ENCODE measurements around the gene RNF169.
"Not testable (repeated sequence)": the region's sequence is repeated elsewhere in the genome, so short reads cannot be mapped to it uniquely, and the experiment has no call there.

Gene RNF169

GRCh38 chr11:74754507-74755252 is 6.0 kb downstream of the RNF169 start:
- TF ChIP-seq CTCF (IDR thresholded peaks at IDR 0.05; ENCODE audit: extremely low read depth, missing control alignments): no peak
- DNase-seq (ENCODE audit: low spot score): no peak

GRCh38 chr11:74755395-74755995 is 6.8 kb downstream of the RNF169 start:
- DNase-seq (ENCODE audit: low spot score): no peak
- no peak for TF ChIP-seq CTCF (IDR thresholded peaks at IDR 0.05; ENCODE audit: extremely low read depth, missing control alignments)

- TF ChIP-seq CTCF (IDR thresholded peaks at IDR 0.05; ENCODE audit: extremely low read depth, missing control alignments): no peak
- no peak for DNase-seq (ENCODE audit: low spot score)
Measured at GRCh38 chr11:74756571-74756970, 7.9 kb downstream of the RNF169 start.

GRCh38 chr11:74766905-74767304 is 18.3 kb downstream of the RNF169 start:
- DNase-seq (ENCODE audit: low spot score): no peak
- TF ChIP-seq CTCF (IDR thresholded peaks at IDR 0.05; ENCODE audit: extremely low read depth, missing control alignments): no peak

- not testable (repeated sequence) for DNase-seq (ENCODE audit: low spot score)
Measured at GRCh38 chr11:74768172-74768651, 19.6 kb downstream of the RNF169 start.

- no peak for TF ChIP-seq CTCF (IDR thresholded peaks at IDR 0.05; ENCODE audit: extremely low read depth, missing control alignments)
- DNase-seq (ENCODE audit: low spot score): no peak
Measured at GRCh38 chr11:74769055-74769707, 20.5 kb downstream of the RNF169 start.

GRCh38 chr11:74770456-74770855 is 21.8 kb downstream of the RNF169 start:
- no peak for DNase-seq (ENCODE audit: low spot score)
- TF ChIP-seq CTCF (IDR thresholded peaks at IDR 0.05; ENCODE audit: extremely low read depth, missing control alignments): no peak
